ENCODE measurements around the gene HOXD9.

GRCh38 chr2:176147800-176148496 lies 25.4 kb downstream of the HOXD9 start:
- TF ChIP-seq REST (IDR thresholded peaks at IDR 0.05; ENCODE audit: insufficient read depth in 1 of 2, low read depth in 2 of 2, low read length in 2 of 2) (no peak), TAF1 (IDR thresholded peaks at IDR 0.05; ENCODE audit: borderline replicate concordance, insufficient read depth, low read length) (no peak), SIN3A (IDR thresholded peaks at IDR 0.05; ENCODE audit: borderline replicate concordance, insufficient read depth, low read length) (no peak), POLR2AphosphoS5 (IDR thresholded peaks at IDR 0.05; ENCODE audit: low read depth, low read length) (no peak), FOXP2 (optimal IDR thresholded peaks at IDR 0.05; ENCODE audit: borderline replicate concordance, extremely low read depth, extremely low read length, insufficient read depth) (no peak)

Data from PFSK-1 (cell line).